Body of pancreas (tissue), 4 donors: Measurements from ENCODE around the gene MRM3. TPM values are rescaled to one million over a fixed set of nuclear protein-coding genes. Genes with fewer than 3 reads are reported as not detected.
"Not testable (repeated sequence)": the region's sequence is repeated elsewhere in the genome, so short reads cannot be mapped to it uniquely, and the experiment has no call there.

Experiments used
- ATAC-seq: fragments of 150-250 bp; one replicate; pipeline ENCODE4 v1.9.1; 2016
- DNase-seq, 4 donors: peaks; one replicate each; pipeline ENCODE4 v3.0.0-alpha.2; 2019
- H3K27ac ChIP-seq, 4 donors: fragments of 200-600 bp; sonication (generic); 1 replicate in 3 of 4; 2 replicates in 1 of 4; pipeline versions ENCODE4 v1.5.1 to v1.6.1; 2016 to 2019; ENCODE audit warnings: mild to moderate bottlenecking in 1 of 4, mixed read lengths in 1 of 4, moderate library complexity in 1 of 4
- H3K27me3 ChIP-seq, 2 donors: fragments of 200-600 bp; sonication (generic); one replicate each; pipeline ENCODE4 v1.6.0; 2016; ENCODE audit warnings: mild to moderate bottlenecking in 1 of 2
- H3K36me3 ChIP-seq, 2 donors: fragments of 200-600 bp; sonication (generic); replicated peaks in 1 of 2; 2 replicates each; pipeline ENCODE4 v1.5.1; 2016; ENCODE audit warnings: low read depth in 2 of 2; ENCODE audit not compliant: insufficient read depth in 1 of 2
- H3K4me1 ChIP-seq: fragments of 200-600 bp; sonication (generic); one replicate; pipeline ENCODE4 v1.6.0; 2016
- H3K4me3 ChIP-seq, 2 donors: fragments of 200-600 bp; sonication (generic); 1 replicate in 1 of 2; 2 replicates in 1 of 2; pipeline ENCODE4 v1.5.1; 2016 to 2019
- H3K9me3 ChIP-seq, 3 donors: fragments of 200-600 bp; sonication (generic); 1 replicate in 2 of 3; 2 replicates in 1 of 3; pipeline ENCODE4 v1.5.1; 2016
- CTCF ChIP-seq, 7 experiments: fragments of 450-650 bp in 4 of 7; fragments of 200-600 bp in 3 of 7; sonication (generic) in 3 of 7; IDR thresholded peaks; one replicate each; pipeline ENCODE4 v1.5.1; 2016 to 2019; ENCODE audit warnings: antibody characterized with exemption in 7 of 7
- POLR2A ChIP-seq, 3 donors: fragments of 450-650 bp; IDR thresholded peaks; one replicate each; pipeline ENCODE4 v1.6.1; 2016; ENCODE audit warnings: antibody characterized with exemption in 3 of 3, mild to moderate bottlenecking in 2 of 3
- WGBS, 2 donors: methylation state at CpG; one replicate each; pipeline ENCODE4 v1.1.5; 2017; 5-methylcytosine and 5-hydroxymethylcytosine counted together
- intact Hi-C: fragments of 100-400 bp; cut with DNase I; formaldehyde crosslinking; loops from one replicate; pipeline ENCODE4 v1.15.1; 2023
- total RNA-seq, 2 donors: library from RNA; depleted of rRNA; stranded (reverse); fragments of >200 nt; gene quantifications; one replicate each; pipeline ENCODE4 v1.1.0, GENCODE V29; 2016

The MRM3 gene
- total RNA-seq, 2 donors from 2014 or later = 15.6 to 40.2 TPM

- no peak for DNase-seq
- H3K27ac ChIP-seq = no peak overlapping the region
- 82 to 93% methylated on average over 14 to 36 of the region's 41 CpGs for WGBS, 2 donors
- no peaks in the 10 kb centered on the region for H3K36me3 ChIP-seq
- intact Hi-C loops = loop anchor here (5.0 to 10.0 kb wide), 2 partner anchors 70 to 183 kb away; no protein-coding TSS in a partner anchor
- H3K4me1 ChIP-seq = peaks cover 38% of the 10 kb centered on the region
- no peak for ATAC-seq
- TF ChIP-seq POLR2A (IDR thresholded peaks at IDR 0.05) = no peak
- no peak for TF ChIP-seq CTCF (IDR thresholded peaks at IDR 0.05)
- H3K27me3 ChIP-seq = no peaks in the 10 kb centered on the region
- no peak overlapping the region for H3K4me3 ChIP-seq
- no peaks in the 10 kb centered on the region for H3K9me3 ChIP-seq
Measured at GRCh38 chr17:804541-805435, 22.6 kb downstream of the MRM3 start.

GRCh38 chr17:805886-806285 is 23.7 kb downstream of the MRM3 start:
- 88 to 91% methylated on average over 10 to 12 of the region's 23 CpGs for WGBS, 2 donors
- H3K27ac ChIP-seq, DNase-seq, H3K9me3 ChIP-seq, H3K27me3 ChIP-seq, H3K4me3 ChIP-seq, H3K36me3 ChIP-seq, ATAC-seq: not testable (repeated sequence)
- peaks cover 38% of the 10 kb centered on the region for H3K4me1 ChIP-seq
- intact Hi-C loops = loop anchor here (10.0 kb wide), 1 partner anchor 69 kb away; no protein-coding TSS in a partner anchor

GRCh38 chr17:806346-806745 is 24.2 kb downstream of the MRM3 start:
- TF ChIP-seq CTCF (IDR thresholded peaks at IDR 0.05) (no peak), POLR2A (IDR thresholded peaks at IDR 0.05) (no peak)
- Histone ChIP-seq H3K9me3 (no peaks in the 10 kb centered on the region), H3K27me3 (no peaks in the 10 kb centered on the region), H3K36me3 (no peaks in the 10 kb centered on the region), H3K4me3 (no peak overlapping the region), H3K4me1 (peaks cover 34% of the 10 kb centered on the region), H3K27ac (no peak overlapping the region)
- 71 to 84% methylated on average over 10 to 12 of the region's 13 CpGs for WGBS, 2 donors
- intact Hi-C loops = loop anchor here (10.0 kb wide), 1 partner anchor 68 kb away; no protein-coding TSS in a partner anchor
- DNase-seq (no peak), ATAC-seq (no peak)

GRCh38 chr17:806781-807522 is 24.8 kb downstream of the MRM3 start:
- TF ChIP-seq POLR2A (IDR thresholded peaks at IDR 0.05) = no peak
- TF ChIP-seq CTCF (IDR thresholded peaks at IDR 0.05) = no peak
- H3K27ac ChIP-seq = no peak overlapping the region
- intact Hi-C loops = loop anchor here (10.0 kb wide), 1 partner anchor 68 kb away; no protein-coding TSS in a partner anchor
- no peaks in the 10 kb centered on the region for H3K9me3 ChIP-seq
- ATAC-seq (no peak), DNase-seq (no peak)
- no peaks in the 10 kb centered on the region for H3K27me3 ChIP-seq
- H3K4me3 ChIP-seq = no peak overlapping the region
- WGBS, 2 donors = 91 to 92% methylated on average over 11 to 25 of the region's 33 CpGs
- no peaks in the 10 kb centered on the region for H3K36me3 ChIP-seq
- peaks cover 28% of the 10 kb centered on the region for H3K4me1 ChIP-seq
